ENCODE data around the gene CDH13. TPM values are rescaled to one million over a fixed set of nuclear protein-coding genes. Genes with fewer than 3 reads are reported as not detected.

Gene CDH13
- total RNA-seq, 1 donor = 102 TPM

DNA sequence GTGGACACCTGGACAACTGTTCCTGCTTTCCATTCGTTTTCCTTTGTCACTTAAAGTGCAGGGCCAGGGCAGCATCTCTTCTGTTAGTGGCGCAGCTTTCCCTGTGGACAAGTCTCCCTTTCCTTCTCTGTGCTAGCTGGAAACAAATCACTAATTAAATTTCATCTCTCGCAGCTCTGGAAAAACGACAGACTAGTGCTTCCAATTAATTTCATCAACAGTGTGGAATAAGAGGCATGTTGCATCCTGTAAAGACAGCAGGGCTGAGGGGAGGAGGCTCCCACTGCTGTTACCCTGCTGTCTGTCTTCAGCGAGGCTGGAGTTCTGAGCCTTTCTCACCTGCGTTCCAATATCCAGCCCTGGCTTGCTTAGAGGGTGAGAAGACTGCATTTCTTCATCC, 828.9 kb downstream of the CDH13 start:
- Histone ChIP-seq H3K9me3 (ENCODE audit: low read depth, low read length) (no peaks in the 10 kb centered on the region), H4K20me1 (ENCODE audit: insufficient read depth, low read length) (no peaks in the 10 kb centered on the region), H3K27ac (ENCODE audit: low read depth, low read length) (no peak overlapping the region), H3K36me3 (ENCODE audit: insufficient read depth, low read length) (no peaks in the 10 kb centered on the region), H3K4me3 (ENCODE audit: insufficient read depth, low read length) (no peak overlapping the region), H3K4me2 (ENCODE audit: insufficient read depth, low read length) (no peak overlapping the region), H3K4me1 (ENCODE audit: insufficient read depth, low read length) (peaks cover 7% of the 10 kb centered on the region), H2AFZ (ENCODE audit: low read length) (no peak overlapping the region), H3K27me3 (ENCODE audit: insufficient read depth, low read length) (no peaks in the 10 kb centered on the region), H3K79me2 (ENCODE audit: insufficient read depth, low read length) (no peaks in the 10 kb centered on the region)
- TF ChIP-seq, protein P1, sequence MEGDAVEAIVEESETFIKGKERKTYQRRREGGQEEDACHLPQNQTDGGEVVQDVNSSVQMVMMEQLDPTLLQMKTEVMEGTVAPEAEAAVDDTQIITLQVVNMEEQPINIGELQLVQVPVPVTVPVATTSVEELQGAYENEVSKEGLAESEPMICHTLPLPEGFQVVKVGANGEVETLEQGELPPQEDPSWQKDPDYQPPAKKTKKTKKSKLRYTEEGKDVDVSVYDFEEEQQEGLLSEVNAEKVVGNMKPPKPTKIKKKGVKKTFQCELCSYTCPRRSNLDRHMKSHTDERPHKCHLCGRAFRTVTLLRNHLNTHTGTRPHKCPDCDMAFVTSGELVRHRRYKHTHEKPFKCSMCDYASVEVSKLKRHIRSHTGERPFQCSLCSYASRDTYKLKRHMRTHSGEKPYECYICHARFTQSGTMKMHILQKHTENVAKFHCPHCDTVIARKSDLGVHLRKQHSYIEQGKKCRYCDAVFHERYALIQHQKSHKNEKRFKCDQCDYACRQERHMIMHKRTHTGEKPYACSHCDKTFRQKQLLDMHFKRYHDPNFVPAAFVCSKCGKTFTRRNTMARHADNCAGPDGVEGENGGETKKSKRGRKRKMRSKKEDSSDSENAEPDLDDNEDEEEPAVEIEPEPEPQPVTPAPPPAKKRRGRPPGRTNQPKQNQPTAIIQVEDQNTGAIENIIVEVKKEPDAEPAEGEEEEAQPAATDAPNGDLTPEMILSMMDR (IDR thresholded peaks at IDR 0.05; ENCODE audit: extremely low read depth, low read depth, low read length) = no peak
- no peak for DNase-seq (ENCODE audit: insufficient read length, low spot score, missing footprints)

DNA sequence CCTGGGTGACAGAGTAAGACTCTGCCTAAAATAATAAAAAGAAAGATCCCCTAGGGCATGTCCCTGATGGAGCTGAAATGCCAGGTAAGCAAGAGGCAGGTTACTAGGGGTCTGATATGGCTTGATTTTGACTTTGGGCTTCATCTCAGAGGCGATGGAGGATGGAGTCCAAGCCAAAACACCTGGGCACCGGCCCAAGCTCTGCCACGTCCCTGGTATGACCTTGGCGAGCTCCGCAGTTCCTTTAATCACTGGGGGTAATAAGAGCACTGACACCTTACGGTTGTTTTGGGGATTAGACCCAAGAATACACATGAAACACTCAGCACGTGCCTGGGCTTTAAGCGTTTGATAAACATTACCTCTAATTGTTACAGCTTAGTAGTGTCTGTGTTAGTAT, 830.2 kb downstream of the CDH13 start:
- no peak overlapping the region for H3K4me3 ChIP-seq (ENCODE audit: insufficient read depth, low read length)
- no peak overlapping the region for H2AFZ ChIP-seq (ENCODE audit: low read length)
- DNase-seq (ENCODE audit: insufficient read length, low spot score, missing footprints) = no peak
- no peak overlapping the region for H3K27ac ChIP-seq (ENCODE audit: low read depth, low read length)
- H3K27me3 ChIP-seq (ENCODE audit: insufficient read depth, low read length) = no peaks in the 10 kb centered on the region
- TF ChIP-seq, protein P1 (IDR thresholded peaks at IDR 0.05; ENCODE audit: extremely low read depth, low read depth, low read length) = no peak
- H3K9me3 ChIP-seq (ENCODE audit: low read depth, low read length) = no peaks in the 10 kb centered on the region
- H3K4me2 ChIP-seq (ENCODE audit: insufficient read depth, low read length) = no peak overlapping the region
- no peaks in the 10 kb centered on the region for H3K79me2 ChIP-seq (ENCODE audit: insufficient read depth, low read length)
- no peaks in the 10 kb centered on the region for H3K36me3 ChIP-seq (ENCODE audit: insufficient read depth, low read length)
- H3K4me1 ChIP-seq (ENCODE audit: insufficient read depth, low read length) = peaks cover 7% of the 10 kb centered on the region
- H4K20me1 ChIP-seq (ENCODE audit: insufficient read depth, low read length) = no peaks in the 10 kb centered on the region

DNA sequence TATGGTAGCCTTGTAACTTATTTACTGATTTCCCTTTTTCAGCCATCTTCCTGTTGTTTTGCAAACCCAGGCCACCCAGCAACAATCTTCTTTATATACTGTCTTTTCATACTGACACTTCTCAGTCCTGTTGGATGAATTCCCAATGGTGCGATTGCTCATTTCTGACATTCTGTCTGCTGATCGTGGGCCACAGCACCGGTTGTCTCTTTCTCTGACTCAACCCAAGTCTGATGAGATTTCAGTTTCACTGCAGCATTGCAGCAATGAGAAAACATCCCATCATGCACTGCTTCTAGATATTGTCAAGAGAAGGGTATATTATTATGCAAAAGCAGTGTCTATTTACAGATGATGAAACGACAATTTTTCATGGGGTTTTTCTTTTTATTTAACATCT, 831.8 kb downstream of the CDH13 start:
- Histone ChIP-seq H3K4me2 (ENCODE audit: insufficient read depth, low read length) (peak overlapping the region; percentile 57), H3K79me2 (ENCODE audit: insufficient read depth, low read length) (no peaks in the 10 kb centered on the region), H3K27me3 (ENCODE audit: insufficient read depth, low read length) (no peaks in the 10 kb centered on the region), H2AFZ (ENCODE audit: low read length) (peak overlapping the region; percentile 61), H3K4me1 (ENCODE audit: insufficient read depth, low read length) (peaks cover 7% of the 10 kb centered on the region), H3K9me3 (ENCODE audit: low read depth, low read length) (no peaks in the 10 kb centered on the region), H3K36me3 (ENCODE audit: insufficient read depth, low read length) (no peaks in the 10 kb centered on the region), H3K4me3 (ENCODE audit: insufficient read depth, low read length) (no peak overlapping the region), H3K27ac (ENCODE audit: low read depth, low read length) (peak overlapping the region; percentile 39), H4K20me1 (ENCODE audit: insufficient read depth, low read length) (no peaks in the 10 kb centered on the region)
- peak; percentile 89 for DNase-seq (ENCODE audit: insufficient read length, low spot score, missing footprints)
- TF ChIP-seq, protein P1 (IDR thresholded peaks at IDR 0.05; ENCODE audit: extremely low read depth, low read depth, low read length) = no peak

DNA sequence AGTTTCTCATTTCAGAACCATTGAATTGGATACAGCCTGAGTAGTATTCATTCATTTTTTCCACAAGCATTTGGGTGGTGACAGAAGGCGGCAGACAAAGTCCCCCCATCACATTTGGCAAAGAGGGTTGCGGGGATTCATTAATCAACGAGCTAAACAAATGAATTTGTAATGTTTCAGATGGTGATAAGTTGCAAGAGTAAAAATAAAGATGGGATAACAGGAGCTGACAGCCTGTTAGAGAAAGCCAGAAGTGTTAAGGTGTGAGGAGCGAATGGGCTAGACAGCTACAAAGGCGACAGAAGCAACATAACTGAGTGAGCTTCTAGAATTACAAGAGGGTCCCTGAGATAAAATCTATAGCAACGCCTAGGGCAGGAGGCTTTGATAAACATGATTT, 838.2 kb downstream of the CDH13 start:
- Histone ChIP-seq H3K27ac (ENCODE audit: low read depth, low read length) (no peak overlapping the region), H3K27me3 (ENCODE audit: insufficient read depth, low read length) (no peaks in the 10 kb centered on the region), H3K36me3 (ENCODE audit: insufficient read depth, low read length) (no peaks in the 10 kb centered on the region), H2AFZ (ENCODE audit: low read length) (no peak overlapping the region), H3K4me3 (ENCODE audit: insufficient read depth, low read length) (no peak overlapping the region), H3K79me2 (ENCODE audit: insufficient read depth, low read length) (no peaks in the 10 kb centered on the region), H3K4me2 (ENCODE audit: insufficient read depth, low read length) (no peak overlapping the region), H3K4me1 (ENCODE audit: insufficient read depth, low read length) (peaks cover 2% of the 10 kb centered on the region), H3K9me3 (ENCODE audit: low read depth, low read length) (no peaks in the 10 kb centered on the region), H4K20me1 (ENCODE audit: insufficient read depth, low read length) (no peaks in the 10 kb centered on the region)
- TF ChIP-seq, protein P1 (IDR thresholded peaks at IDR 0.05; ENCODE audit: extremely low read depth, low read depth, low read length) = no peak
- no peak for DNase-seq (ENCODE audit: insufficient read length, low spot score, missing footprints)
